ENCODE measurements around the gene OTX2. TPM values are rescaled to one million over a fixed set of nuclear protein-coding genes. Genes with fewer than 3 reads are reported as not detected.

OTX2 gene
- total RNA-seq, 2 donors from 2014 or later = not detected

GRCh38 chr14:56807386-56808109 lies 2.7 kb downstream of the OTX2 start:
- Histone ChIP-seq H3K4me3 (no peak overlapping the region), H3K4me1 (peaks cover 0 to 22% of the 10 kb centered on the region in 2 donors), H3K36me3 (no peaks in the 10 kb centered on the region), H3K27ac (no peak overlapping the region), H3K9me3 (no peaks in the 10 kb centered on the region), H3K27me3 (peaks cover 61 to 67% of the 10 kb centered on the region in 2 donors)
- no peak for DNase-seq (ENCODE audit: low spot score)
- TF ChIP-seq CTCF (IDR thresholded peaks at IDR 0.05) = no peak

- H3K27me3 ChIP-seq = peaks cover 53 to 63% of the 10 kb centered on the region in 2 donors
- H3K9me3 ChIP-seq = no peaks in the 10 kb centered on the region
- H3K36me3 ChIP-seq = no peaks in the 10 kb centered on the region
- no peak for DNase-seq (ENCODE audit: low spot score)
- no peak overlapping the region for H3K27ac ChIP-seq
- H3K4me3 ChIP-seq = no peak overlapping the region
- no peak for TF ChIP-seq CTCF (IDR thresholded peaks at IDR 0.05)
- peaks cover 0 to 22% of the 10 kb centered on the region in 2 donors for H3K4me1 ChIP-seq
Observed at GRCh38 chr14:56806760-56807159, 3.5 kb downstream of the OTX2 start.

GRCh38 chr14:56805992-56806727 lies 4.1 kb downstream of the OTX2 start:
- peaks cover 48 to 61% of the 10 kb centered on the region in 2 donors for H3K27me3 ChIP-seq
- no peak for TF ChIP-seq CTCF (IDR thresholded peaks at IDR 0.05)

GRCh38 chr14:56805201-56805991 lies 4.9 kb downstream of the OTX2 start:
- no peaks in the 10 kb centered on the region for H3K9me3 ChIP-seq
- no peak for TF ChIP-seq CTCF (IDR thresholded peaks at IDR 0.05)
- peaks cover 43 to 54% of the 10 kb centered on the region in 2 donors for H3K27me3 ChIP-seq
- peaks cover 0 to 22% of the 10 kb centered on the region in 2 donors for H3K4me1 ChIP-seq
- DNase-seq (ENCODE audit: low spot score) = no peak
- no peak overlapping the region for H3K4me3 ChIP-seq
- H3K27ac ChIP-seq = no peak overlapping the region
- H3K36me3 ChIP-seq = no peaks in the 10 kb centered on the region

More at GRCh38 chr14:56805992-56806727, 4.1 kb downstream of the OTX2 start:
- Histone ChIP-seq H3K27ac (no peak overlapping the region), H3K4me1 (peaks cover 0 to 22% of the 10 kb centered on the region in 2 donors), H3K4me3 (no peak overlapping the region), H3K9me3 (no peaks in the 10 kb centered on the region), H3K36me3 (no peaks in the 10 kb centered on the region)
- DNase-seq (ENCODE audit: low spot score) = no peak

GRCh38 chr14:56803816-56804535 lies 6.3 kb downstream of the OTX2 start:
- no peak for DNase-seq (ENCODE audit: low spot score)
- Histone ChIP-seq H3K4me3 (no peak overlapping the region), H3K9me3 (no peaks in the 10 kb centered on the region), H3K27me3 (peaks cover 38 to 47% of the 10 kb centered on the region in 2 donors), H3K27ac (no peak overlapping the region), H3K4me1 (peaks cover 0 to 13% of the 10 kb centered on the region in 2 donors), H3K36me3 (no peaks in the 10 kb centered on the region)
- TF ChIP-seq CTCF (IDR thresholded peaks at IDR 0.05) = no peak

All from right atrium auricular region (tissue), 2 donors.